Measurements from ENCODE around the gene SPECC1L.

Gene SPECC1L

DNA sequence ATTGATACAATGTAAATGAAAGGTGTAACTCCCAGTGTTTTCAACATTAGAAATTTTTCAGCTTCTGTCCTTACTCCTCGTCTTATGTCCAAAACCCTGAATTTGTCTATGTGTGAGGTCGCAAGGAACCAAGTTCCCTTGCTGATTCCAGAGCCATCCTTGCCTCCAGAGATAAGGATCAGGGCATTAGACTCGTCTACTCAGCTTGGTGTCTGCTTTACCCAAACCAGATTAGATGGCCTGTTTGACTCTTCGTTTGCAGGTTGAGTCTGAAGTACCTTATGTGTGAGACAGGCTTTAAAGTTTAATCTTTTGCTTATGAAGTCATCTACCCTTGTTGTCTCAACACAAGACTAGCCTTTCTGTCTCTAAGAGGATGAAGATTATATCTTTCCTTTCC lies 55.6 kb downstream of the SPECC1L start:
- no peak for DNase-seq

DNA sequence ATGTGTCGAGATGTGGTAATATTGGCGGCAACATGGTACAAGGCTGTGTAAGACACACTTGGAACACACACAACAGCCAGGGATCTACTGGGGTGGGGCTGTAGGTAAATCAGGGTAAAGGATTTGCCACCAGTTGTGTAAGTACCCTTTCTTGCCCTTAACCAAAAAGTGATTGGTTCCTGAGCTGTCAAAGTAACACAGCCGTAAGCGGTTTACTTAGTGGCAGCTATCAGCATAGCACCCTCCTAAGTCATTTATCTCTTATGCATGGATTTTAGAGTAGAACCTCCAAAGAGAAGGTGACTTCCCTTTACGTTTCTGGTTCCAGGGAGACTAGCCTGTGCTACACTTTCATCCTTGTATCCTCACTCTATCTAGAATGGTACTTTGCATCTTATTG lies 57.2 kb downstream of the SPECC1L start:
- no peak for DNase-seq

DNA sequence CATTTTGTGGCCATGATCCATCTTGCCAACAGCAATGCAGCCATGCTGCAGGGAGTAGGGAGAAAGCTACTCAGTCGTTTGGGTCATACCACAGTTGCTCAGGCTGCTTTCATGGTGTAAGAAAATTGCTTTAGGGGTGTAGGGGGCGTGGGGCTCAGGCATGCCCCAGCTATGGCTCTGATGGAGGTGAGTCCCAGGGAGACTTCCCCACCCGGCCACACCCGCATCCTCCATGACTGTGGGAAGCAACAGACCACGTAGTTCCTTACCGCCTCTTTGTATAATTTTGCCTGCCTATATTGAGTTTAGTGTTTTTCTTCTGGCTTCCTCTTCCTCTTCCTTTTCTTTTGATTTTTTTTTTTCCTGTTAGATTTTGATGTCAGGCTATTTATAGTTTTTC lies 58.8 kb downstream of the SPECC1L start:
- no peak for DNase-seq

GRCh38 chr22:24330636-24331035 lies 60.0 kb downstream of the SPECC1L start:
- DNase-seq: no peak

- DNase-seq: no peak
These were observed 61.1 kb downstream of the SPECC1L start for GRCh38 chr22:24331468-24332440.

DNA sequence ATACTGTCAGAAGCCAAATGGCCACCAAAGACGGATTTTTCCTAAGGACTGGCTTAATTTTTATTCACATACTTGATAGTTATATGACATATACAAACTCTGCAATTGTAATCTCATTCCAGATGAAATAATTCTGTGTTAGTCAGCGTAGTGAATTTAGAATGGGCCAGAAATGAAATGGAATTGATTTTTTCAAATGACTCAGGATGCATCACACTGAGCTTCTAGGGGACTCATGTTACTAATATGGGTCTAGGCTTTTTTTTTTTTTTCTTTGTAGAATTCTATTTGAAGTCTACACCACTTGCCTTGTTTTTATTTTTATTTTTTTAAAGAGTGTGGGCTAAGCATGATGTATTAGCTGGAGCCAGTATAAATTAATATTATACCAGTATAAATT lies 62.7 kb downstream of the SPECC1L start:
- no peak for DNase-seq

GRCh38 chr22:24335496-24335895 lies 64.9 kb downstream of the SPECC1L start:
- no peak for DNase-seq

DNA sequence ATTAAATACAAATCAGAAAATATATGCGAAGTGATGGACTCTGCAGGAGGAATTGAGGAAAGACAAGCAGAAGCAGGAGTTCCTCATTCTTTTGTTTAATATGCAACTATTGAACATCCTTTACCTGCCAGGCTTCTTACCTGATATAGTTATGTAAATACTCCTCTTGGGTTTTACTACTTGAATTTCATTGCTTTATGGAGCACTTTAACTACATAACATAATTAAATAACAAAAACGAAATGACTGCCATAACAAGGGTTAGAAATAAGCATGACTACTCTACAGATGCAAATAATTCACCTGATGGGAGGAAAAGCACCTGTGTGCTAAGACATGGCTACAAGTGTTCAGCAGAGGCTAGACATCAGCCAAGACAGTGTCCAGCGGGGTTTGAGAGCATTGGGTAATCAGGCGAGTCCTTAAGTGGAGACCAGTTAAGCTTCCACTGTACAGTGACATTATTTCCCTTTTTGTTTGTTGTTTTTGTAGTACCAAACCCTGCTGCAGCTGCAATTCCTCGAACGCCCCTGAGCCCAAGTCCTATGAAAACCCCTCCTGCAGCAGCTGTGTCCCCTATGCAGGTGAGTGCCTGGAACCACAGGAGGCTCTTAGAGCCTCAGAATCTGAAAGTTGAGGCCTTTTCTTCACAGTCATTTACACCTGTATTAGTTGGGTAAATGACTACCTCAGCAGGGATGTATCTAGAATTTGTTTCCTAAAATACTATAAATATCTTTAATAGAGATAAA lies 67.4 kb downstream of the SPECC1L start:
- DNase-seq: no peak

GRCh38 chr22:24338726-24339451 lies 68.3 kb downstream of the SPECC1L start:
- no peak for DNase-seq

DNA sequence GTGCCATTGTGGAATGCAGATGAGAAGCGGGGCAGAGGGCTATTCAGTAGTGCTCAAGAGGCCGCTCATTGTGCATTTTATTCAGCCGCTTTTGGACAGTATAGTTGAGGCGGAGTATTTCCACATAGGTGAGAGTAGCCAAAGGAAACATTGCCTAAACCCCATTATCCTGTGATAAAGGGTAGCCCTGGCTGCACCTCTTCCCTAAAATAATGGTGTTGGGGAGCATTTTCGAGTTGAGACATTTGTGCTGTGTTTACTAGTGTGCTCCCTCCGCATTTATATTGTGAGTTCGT lies 68.8 kb downstream of the SPECC1L start:
- no peak for DNase-seq

DNA sequence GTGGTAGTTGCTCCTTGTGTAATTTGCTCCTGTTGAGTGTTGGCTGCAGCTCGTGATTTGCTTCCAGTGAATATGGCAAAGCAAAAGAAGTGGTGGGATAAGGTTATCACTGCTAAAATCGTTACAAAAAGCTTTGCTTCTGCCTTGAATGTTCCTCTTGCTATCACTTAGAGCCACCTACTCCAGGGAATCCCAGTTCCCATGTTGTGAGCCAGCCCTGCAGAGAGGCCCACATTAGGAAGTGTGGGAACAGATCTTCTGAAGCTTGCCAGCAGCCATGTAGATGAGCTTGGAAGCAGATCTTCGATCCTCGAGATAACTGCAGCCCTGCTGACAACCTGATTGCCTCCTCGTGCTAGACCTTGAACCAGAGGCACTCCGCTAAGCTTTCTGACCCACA lies 71.0 kb downstream of the SPECC1L start:
- DNase-seq: no peak

DNA sequence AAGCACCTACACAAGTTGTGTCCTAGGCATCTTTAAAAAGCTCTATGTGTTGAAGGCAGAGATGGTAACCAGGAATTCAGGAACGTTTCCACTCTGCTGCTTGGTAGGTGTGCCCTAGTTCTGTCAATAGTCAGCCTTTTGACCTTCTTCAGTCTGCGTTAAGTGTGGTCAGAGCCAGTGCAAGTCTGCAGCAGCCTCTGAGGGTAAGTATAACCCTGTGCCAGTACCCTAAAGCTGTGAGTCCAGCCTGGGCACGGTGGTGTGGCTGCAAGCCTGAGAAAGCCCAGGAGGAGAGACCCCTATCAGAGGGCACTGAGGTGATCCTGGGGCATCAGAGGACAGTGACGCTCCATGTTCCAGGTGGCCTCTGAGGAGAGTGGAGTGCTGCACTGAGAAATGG lies 80.0 kb downstream of the SPECC1L start:
- no peak for DNase-seq

- DNase-seq: no peak
These were observed 82.5 kb downstream of the SPECC1L start for GRCh38 chr22:24353121-24353520.

DNA sequence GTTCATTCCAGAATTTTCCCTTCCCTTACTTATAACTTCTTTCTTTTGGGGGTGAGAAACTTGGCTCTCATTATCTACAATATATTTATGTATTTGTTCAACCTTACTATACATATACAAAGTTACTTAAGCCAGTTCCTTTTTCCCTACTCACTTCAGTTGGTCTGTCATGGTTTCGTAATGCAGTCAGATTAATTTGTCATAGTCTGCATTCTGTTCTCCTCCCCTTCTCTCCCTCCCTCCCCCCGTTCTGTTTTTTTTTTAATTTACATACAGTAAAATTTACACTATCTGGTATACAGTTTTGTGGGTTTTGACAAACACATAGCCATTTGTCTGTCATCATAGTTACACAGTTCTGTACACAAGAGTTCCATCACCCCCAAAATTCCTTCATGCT lies 84.9 kb downstream of the SPECC1L start:
- DNase-seq: no peak

GRCh38 chr22:24357547-24357946 lies 86.9 kb downstream of the SPECC1L start:
- DNase-seq: no peak

GRCh38 chr22:24358105-24358836 lies 87.6 kb downstream of the SPECC1L start:
- no peak for DNase-seq

DNA sequence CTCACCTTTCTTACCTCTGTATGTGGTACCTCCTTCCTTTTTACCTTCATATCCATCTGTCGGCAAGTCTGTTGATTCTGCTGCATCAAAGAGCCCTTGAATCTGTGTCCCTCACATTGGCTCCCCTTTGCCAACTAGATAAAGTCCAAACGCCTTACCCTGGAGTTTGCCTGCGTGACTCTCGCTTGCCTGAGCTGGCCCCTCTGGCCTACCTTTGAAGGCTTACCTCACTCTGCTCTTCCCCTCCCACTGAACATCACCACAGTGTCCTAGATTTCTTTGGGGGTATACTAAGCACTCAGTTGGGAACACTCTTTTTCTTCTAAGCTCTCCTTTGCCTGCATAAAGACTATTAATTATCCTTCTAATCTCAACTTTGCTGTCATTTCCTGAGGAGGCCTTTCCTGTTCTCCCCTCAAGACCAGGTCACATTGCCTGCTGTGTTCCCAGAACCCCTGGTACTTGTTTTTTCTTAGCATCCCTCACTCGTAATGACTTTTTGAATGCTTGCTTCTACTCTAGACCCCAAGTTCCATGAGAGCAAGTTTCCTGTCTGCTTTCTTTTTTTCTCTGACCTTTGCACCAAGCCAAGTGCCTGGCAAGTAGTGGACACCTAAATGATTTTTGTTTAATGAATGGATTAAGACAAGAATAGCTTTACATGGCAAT lies 89.0 kb downstream of the SPECC1L start:
- no peak for DNase-seq

GRCh38 chr22:24361976-24362646 lies 91.5 kb downstream of the SPECC1L start:
- DNase-seq: no peak

DNA sequence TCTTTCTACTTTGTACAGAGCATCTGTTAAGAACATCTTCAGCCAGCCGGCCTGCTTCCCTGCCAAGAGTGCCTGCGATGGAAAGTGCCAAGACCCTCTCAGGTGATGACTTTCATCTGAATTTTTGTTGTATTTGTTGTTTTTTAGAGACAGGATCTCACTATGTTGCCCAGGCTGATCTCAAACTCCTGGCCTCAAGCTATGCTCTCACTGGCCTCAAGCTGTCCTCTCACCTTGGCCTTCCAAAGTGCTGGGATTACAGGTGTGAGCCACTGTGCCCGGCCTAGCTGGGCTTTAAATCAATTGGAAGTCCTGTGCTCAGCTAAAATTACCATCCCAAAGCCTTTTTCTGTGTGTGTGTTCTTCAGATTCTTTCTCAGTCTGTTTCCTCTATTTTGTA lies 92.6 kb downstream of the SPECC1L start:
- DNase-seq: no peak

- DNase-seq: no peak
These were observed 96.1 kb downstream of the SPECC1L start for GRCh38 chr22:24366701-24367100.

DNA sequence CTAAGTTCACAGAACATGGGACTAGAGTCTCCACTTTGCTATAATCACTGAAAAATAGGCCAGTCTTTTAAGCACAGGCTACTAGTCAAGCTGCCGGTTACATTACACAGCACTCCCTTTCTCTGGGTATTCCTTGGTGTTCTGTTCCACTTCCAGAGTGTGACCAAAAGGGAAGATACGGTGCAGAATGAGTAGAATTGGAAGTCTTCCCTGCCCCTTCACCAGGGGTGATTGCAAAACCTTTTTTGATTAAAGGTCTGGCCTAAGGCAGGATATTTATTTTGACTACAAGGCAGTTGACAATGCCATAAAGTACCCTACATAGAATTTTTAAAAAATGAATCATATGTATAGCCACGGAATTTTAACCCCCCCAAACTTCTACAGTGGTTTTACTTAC lies 97.2 kb downstream of the SPECC1L start:
- DNase-seq: no peak

- DNase-seq: no peak
These were observed 99.8 kb downstream of the SPECC1L start for GRCh38 chr22:24370401-24370800.
